Erythroblast (primary cell): ENCODE measurements around the gene RAD51B.

Experiments used
- DNase-seq, 2 experiments: peaks; one replicate each; lab custom pipeline; 2025; lab: John Stamatoyannopoulos, UW
- GATA1 ChIP-seq: IDR thresholded peaks from 2 replicates; pipeline ENCODE4 v1.6.1; 2011; ENCODE audit warnings: low read depth, mild to moderate bottlenecking, control low read depth, low read length, moderate library complexity
- POLR2A ChIP-seq: IDR thresholded peaks from 2 replicates; pipeline ENCODE4 v1.6.1; 2011; ENCODE audit warnings: mild to moderate bottlenecking, low read length

RAD51B gene

GRCh38 chr14:68685419-68686204 is 866.0 kb downstream of the RAD51B start:
- TF ChIP-seq GATA1 (no peak), POLR2A (no peak)

DNA sequence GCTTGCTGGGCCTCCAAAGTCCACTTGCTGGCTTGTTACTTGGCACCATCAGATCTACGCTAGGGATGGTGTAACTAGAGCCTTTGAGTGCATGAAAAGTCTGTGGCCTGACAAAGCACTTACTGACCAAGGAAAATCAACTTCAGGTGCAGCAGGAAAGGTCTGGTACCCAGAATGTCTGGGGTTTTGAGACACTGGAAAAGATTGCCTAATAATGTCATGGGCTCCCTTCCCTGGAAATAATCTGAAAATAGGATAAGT is 866.6 kb downstream of the RAD51B start:
- no peak for DNase-seq
- TF ChIP-seq GATA1 (no peak), POLR2A (no peak)

More at GRCh38 chr14:68685419-68686204, 866.0 kb downstream of the RAD51B start:
- DNase-seq, result no peak

DNA sequence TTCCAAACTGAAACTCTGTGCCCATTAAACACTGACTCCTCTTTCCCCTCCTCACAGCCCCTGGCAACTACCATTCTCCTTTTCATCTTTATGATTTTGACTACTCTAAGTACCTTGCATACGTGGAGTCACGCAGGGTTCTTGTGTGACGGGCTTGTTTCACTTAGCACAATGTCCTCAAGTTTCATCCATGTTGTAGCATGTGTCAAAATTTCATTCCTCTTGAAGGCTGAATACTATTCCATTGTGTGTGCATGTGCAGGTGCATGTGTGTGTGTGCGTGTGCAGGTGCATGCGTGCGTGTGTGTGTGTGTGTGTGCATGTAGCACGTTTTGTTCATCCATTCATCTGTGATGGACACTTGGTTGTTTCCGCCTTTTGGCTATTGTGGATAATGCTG is 867.1 kb downstream of the RAD51B start:
- TF ChIP-seq GATA1 (no peak), POLR2A (no peak)

DNA sequence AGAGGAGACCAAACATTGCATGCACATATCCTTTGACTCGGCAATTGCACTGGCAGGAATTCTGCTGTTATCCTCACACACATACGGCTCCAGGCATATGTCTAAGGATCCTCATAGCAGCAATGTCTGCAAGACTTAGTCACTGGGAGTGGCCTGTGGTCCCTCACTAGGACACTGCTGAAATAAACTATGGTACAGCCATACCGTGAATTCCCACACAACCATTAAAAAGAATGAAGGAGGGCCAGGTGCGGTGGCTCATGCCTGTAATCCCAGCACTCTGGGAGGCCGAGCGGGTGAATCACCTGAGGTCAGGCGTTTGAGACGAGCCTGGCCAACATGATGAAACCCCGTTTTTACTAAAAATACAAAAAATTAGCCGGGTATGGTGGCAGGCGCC is 868.2 kb downstream of the RAD51B start:
- TF ChIP-seq GATA1 (no peak), POLR2A (no peak)

More for the DNA sequence above, 867.1 kb downstream of the RAD51B start:
- DNase-seq, result no peak

DNA sequence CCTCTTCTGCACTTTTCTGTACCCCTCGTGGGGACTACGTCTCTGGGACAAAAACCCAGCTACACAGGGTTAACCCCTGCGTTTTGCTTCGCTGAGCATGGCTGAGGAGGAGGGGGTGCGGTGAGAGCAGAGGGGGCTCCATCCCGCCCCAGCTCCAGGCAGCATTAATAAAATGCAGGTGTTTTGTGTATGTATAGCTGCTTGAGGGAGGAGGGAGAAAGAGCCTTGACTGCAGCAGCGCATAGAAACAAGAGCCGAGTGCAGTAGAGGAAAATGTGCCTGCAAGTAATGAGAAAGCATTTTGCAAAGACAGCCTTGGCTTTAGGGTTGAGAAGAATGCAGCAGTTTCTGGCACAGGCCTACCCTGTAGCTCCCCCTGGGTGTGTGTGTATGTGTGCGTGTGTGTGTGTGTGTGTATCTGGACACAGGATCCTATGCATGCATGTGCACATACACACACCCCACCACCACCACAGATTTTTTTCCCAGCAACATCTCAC is 869.3 kb downstream of the RAD51B start:
- peak in 1 of 2 experiments; percentile 13 for DNase-seq

More for the DNA sequence above, 868.2 kb downstream of the RAD51B start:
- DNase-seq, result no peak

GRCh38 chr14:68689511-68689910 is 869.9 kb downstream of the RAD51B start:
- no peak for DNase-seq
- no peak for TF ChIP-seq POLR2A
- TF ChIP-seq GATA1, result no peak

More for the DNA sequence above, 869.3 kb downstream of the RAD51B start:
- TF ChIP-seq POLR2A (no peak), GATA1 (no peak)

GRCh38 chr14:68690089-68690958 is 870.7 kb downstream of the RAD51B start:
- DNase-seq, result no peak
- TF ChIP-seq POLR2A (no peak), GATA1 (no peak)

GRCh38 chr14:68691031-68691791 is 871.6 kb downstream of the RAD51B start:
- TF ChIP-seq POLR2A (no peak), GATA1 (no peak)
- DNase-seq, result no peak

DNA sequence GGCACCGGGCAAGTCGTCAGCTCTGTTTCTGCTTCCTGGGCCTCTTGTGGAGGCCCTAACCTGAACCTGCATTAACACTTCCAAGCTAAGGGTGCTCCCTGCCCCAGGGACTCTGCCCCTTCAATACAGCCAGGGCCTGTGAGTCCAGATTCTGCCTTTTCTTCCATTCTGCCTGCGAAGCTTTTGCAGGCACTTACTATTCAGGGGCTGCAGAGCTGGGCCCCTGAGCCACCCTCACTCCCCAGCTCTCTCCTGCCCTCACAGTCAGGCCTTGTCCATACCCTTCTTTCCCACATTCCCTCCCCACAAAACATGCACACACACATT is 872.2 kb downstream of the RAD51B start:
- no peak for DNase-seq
- TF ChIP-seq POLR2A (no peak), GATA1 (no peak)

DNA sequence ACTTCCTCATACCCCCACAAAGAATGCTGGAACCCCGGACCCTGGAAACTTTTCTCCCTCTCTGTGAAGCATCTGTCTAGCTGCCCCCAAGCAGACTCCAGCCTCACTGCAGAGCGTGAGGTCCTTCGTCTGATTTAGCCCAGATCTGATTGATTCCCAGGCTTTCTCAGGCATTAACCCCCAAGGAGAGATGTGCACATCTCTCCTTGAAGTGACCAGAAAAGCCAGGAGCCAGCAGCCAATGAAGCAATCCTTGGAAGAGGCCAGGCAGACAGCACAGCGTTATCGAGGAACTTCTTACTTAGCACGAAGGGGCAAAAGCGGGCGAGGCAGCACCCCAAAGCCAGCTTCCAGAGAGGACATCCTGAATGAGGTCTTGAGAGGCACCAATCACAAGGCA is 872.6 kb downstream of the RAD51B start:
- no peak for DNase-seq
- TF ChIP-seq POLR2A (no peak), GATA1 (no peak)

DNA sequence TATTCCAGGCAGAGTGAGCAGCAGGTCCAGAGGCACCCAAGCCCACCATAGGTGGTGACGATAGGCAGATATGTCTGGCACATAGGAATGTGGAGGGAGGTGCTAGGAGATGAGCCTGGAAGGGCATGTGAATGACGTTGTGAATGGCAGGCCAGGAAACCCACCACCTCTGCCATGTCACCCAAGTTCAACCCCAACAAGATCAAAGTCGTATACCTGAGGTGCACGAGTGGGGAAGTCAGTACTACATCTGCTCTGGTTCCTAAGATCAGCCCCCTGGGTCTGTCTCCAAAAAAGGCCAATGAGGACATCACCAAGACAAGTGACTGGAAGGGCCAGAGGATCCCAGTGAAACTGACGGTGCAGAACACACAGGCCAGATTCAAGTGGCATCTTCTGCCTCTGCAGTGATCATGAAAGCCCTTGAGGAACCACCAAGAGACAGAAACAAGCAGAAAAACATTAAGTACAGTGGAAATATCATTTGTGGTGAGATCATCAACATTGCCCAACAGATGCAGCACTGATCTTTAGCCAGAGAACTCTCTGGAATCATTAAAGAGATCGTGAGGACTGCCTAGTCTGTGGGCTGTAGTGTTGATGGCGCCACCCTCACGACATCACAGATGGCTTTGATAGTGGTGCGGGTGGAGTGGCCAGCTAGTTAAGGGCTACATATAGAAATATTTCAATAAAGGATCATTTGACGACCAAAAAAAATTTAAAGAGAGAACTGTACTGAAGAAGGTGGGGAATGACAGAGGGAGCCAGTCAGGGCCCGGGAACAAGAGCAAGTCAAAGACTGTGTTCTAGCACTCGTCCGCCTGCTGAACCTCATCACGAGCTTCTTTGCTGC is 873.6 kb downstream of the RAD51B start:
- no peak for TF ChIP-seq POLR2A
- TF ChIP-seq GATA1, result no peak
- peak; percentile 31 to 35 for DNase-seq

GRCh38 chr14:68693926-68694325 is 874.3 kb downstream of the RAD51B start:
- DNase-seq, result no peak
- no peak for TF ChIP-seq GATA1
- no peak for TF ChIP-seq POLR2A
